ENCODE data around the gene TM9SF4.

Gene TM9SF4, protein sequence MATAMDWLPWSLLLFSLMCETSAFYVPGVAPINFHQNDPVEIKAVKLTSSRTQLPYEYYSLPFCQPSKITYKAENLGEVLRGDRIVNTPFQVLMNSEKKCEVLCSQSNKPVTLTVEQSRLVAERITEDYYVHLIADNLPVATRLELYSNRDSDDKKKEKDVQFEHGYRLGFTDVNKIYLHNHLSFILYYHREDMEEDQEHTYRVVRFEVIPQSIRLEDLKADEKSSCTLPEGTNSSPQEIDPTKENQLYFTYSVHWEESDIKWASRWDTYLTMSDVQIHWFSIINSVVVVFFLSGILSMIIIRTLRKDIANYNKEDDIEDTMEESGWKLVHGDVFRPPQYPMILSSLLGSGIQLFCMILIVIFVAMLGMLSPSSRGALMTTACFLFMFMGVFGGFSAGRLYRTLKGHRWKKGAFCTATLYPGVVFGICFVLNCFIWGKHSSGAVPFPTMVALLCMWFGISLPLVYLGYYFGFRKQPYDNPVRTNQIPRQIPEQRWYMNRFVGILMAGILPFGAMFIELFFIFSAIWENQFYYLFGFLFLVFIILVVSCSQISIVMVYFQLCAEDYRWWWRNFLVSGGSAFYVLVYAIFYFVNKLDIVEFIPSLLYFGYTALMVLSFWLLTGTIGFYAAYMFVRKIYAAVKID

DNA sequence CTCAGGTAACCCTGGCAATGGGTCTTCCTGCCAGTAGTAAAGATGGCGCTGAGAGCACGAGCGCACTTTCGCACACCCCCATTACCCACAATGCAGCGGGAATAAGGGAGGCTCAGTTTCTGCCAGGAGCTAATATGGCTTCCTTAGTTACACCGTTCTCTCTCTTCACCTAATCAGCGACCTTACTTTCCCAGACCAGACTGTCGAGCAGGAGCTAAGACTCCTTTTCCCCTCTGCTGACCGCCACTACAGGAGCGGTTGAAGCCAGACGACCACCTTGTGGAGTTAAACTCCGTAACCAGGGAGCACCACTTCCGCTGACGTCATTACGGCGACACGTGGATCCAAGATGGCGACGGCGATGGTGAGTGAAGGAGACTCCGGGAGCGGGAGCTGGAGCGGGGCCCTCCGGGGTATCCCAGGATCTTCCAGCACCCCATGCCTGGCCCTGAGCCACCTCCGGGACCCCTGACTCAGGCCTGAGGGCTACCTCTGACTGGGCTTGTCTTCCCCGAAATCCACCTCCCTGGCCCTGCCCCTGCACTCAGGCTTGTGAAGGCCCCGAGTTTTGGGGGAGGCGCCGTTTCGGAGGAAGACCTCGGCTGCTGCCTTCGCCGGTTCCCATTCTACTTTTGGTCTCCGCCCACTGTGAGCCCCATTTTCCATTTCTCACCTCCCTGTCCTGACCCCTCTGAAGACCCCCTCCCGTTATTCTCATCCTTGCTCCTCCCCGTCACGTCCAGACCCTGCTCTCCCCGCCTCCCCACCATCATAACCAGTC, at the start of gene TM9SF4:
TSS of gene TM9SF4 (plus strand) at position 323 of the 781 bp plus-strand sequence. CDS start at position 350, 27 bp downstream.
- peak; percentile 83 for FAIRE-seq

- FAIRE-seq, result no peak
Observed at GRCh38 chr20:32062776-32063170, 46.7 kb upstream of the TM9SF4 start.

DNA sequence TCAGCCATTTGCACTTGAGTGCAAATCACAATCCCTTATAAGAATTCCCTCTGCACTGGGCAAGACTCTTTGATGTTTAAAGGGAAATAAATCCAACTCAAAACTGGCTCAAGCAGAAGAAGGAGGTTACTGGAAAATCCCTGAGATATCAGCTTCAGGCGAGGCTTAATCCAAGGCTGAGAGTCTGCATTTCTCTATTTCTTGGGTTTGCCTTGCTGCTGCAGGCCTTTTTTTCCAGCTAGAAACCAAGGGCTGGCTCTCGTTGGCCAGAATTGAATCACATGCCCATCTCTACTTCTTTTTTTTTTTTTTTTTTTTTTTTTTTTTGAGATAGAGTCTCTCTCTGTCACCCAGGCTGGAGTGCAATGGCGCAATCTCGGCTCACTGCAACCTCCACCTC, 45.8 kb upstream of the TM9SF4 start:
- FAIRE-seq, result no peak

DNA sequence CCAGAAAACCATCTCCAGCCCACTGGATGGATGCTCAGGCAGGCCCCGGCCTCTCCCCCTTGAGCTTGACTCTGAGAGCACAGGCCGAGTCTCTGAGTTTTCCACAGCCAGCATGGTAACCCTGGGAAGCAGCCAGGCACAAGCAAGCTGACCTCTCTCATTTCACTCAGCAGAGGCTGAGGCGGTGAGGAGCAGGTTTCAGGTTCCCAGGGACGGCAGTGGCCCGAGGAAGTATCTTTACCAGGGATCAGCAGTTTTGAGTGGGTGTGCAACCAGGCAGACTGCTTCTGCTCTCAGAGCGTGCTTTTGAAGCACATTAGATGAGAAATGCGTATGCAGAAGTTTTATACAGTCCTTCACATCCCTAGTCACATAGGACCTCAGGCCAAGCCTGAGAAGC, 44.8 kb upstream of the TM9SF4 start:
- no peak for FAIRE-seq

GRCh38 chr20:32067234-32067821, 42.2 kb upstream of the TM9SF4 start:
- FAIRE-seq, result no peak

GRCh38 chr20:32068174-32068573, 41.3 kb upstream of the TM9SF4 start:
- peak; percentile 63 for FAIRE-seq

DNA sequence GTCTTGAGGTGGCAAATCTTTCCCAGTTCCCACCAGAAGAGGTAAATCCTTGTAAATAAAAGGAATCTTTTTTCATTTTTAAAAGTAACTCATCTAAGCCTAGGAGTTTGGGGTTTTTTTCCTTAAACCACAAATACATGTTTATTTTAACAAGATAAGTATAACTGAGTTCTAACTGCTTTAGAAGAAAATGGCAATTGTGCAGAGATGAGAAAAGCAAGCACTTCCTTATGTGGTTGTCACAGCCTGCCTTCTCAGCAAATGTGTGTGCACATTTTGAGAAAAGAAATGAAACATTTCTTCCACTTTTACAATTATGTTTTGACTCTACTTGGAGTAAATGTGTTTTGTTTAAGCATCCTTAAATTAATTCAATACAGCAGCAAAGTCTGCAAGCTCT, 39.8 kb upstream of the TM9SF4 start:
- no peak for FAIRE-seq

GRCh38 chr20:32070282-32070681, 39.2 kb upstream of the TM9SF4 start:
- no peak for FAIRE-seq

- no peak for FAIRE-seq
Observed at GRCh38 chr20:32070690-32071213, 38.8 kb upstream of the TM9SF4 start.

GRCh38 chr20:32071395-32072167, 37.9 kb upstream of the TM9SF4 start:
- FAIRE-seq, result no peak

DNA sequence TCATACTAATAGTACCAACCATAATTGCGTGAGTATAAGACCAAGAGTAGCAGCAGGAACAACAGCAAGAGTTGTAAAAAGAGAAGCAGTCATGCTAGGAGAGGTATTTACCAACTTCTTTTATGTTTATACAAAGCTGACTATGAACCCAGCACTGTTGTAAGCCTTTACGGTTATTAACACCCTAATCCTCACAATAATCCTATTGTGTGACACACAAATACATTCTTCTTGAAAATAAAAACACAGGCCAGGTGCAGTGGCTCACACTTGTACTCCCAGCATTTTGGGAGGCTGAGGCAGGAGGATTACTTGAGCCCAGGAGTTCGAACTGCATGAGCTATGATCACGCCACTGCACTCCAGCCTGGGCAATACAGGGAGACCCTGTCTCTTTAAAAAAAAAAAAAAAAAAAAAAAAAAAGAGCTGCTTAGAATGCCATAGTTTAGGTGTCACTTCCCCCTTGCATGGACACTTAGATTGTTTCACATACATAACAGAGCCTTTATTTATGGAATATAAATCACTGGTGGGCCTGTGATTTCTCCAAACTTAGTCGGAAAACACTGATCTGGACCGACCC, 37.3 kb upstream of the TM9SF4 start:
- no peak for FAIRE-seq

DNA sequence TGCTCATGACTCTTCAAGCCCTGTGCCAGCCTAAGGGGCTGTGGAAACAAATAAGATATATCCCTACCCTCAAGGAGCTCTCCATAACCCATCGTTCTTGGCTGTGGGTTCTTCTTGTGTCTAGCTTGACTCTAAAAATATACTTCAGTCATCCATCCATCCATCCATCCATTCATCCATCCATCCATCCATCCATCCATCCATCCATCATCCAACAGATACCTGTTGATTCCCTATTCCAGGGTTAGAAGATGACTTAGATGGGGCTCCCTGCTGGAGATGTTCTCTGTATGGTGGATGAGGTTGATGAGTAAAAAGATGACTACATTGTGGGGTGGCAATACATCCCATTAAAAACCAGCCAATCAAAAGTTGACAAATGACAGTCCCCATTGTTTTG, 34.0 kb upstream of the TM9SF4 start:
- no peak for FAIRE-seq

- no peak for FAIRE-seq
Observed at GRCh38 chr20:32077190-32077589, 32.3 kb upstream of the TM9SF4 start.

GRCh38 chr20:32078322-32078721, 31.2 kb upstream of the TM9SF4 start:
- no peak for FAIRE-seq

DNA sequence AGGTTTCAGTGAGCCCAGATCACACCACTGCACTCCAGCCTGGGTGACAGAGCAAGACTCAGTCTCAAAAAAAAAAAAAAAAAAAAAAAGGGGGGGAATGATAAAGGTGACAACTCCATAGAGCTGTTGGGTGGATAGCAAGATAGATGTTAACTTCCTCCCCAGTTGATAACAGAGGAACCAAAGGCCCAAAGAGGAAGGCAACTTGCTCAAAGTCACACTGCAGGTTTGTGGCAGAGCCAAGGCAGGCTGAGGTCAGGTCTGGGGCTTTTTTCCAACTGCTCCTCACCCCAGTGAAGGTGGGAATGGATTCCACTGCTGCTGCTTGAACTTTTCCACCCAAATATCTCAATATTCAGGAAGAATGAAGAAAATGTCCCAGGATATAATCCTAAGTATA, 30.7 kb upstream of the TM9SF4 start:
- FAIRE-seq, result no peak

- FAIRE-seq, result no peak
Observed at GRCh38 chr20:32079655-32080109, 29.8 kb upstream of the TM9SF4 start.

GRCh38 chr20:32080783-32081182, 28.7 kb upstream of the TM9SF4 start:
- FAIRE-seq, result no peak

- FAIRE-seq, result no peak
Observed at GRCh38 chr20:32083469-32083868, 26.0 kb upstream of the TM9SF4 start.

- no peak for FAIRE-seq
Observed at GRCh38 chr20:32087070-32087469, 22.4 kb upstream of the TM9SF4 start.

- no peak for FAIRE-seq
Observed at GRCh38 chr20:32088759-32089158, 20.8 kb upstream of the TM9SF4 start.

DNA sequence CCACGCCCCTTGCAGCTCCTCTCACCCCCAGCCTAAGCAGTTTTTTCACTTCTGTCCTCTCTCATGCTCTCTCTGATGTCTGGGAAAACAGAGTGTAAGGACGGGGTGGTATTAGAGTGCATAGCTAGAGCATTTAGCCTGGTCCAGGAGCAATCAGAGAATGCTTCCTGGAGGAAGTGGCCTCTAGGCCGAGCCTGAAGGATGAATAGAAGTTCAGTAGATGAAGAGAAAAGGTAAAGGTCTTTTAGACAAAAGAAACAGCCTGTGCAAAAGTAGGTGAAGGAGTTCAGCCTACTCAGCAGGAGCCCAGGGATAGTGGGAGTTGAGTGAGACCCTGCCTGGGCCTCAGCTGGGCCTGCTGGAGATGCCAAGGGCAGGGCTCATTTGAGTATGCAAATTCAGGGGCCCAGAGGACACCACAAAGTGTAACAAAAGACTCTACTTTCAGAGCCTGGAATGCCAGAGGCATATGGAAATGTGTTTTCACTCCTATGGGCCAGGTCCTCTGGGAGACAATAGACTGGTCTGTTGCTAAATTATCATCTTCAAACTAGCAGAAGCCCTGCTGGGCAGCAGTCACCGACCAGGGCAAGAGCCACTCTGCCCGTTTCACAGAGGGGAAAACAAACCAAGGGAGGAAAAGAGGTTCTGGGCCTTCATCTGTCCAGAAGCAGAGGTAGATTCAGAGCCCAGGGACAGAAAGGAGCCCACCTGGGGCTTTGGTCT, 19.7 kb upstream of the TM9SF4 start:
- no peak for FAIRE-seq
